Activated T-helper 1 cell treated with anti-CD3 and anti-CD28 coated beads, Interleukin-12 subunit alpha, Interleukin-12 subunit beta, Interleukin-2, Interleukin-4 antibody, amounts not matched to agents 30 ng/mL and 10 ng/mL and 1 ng/mL, durations not matched to agents 14 hours and 24 hours and 36 hours (primary cell): ENCODE results near the gene AVPI1. TPM values are rescaled to one million over a fixed set of nuclear protein-coding genes. Genes with fewer than 3 reads are reported as not detected.
"Not testable (repeated sequence)": the region's sequence is repeated elsewhere in the genome, so short reads cannot be mapped to it uniquely, and the experiment has no call there.

Experiments
- DNase-seq: peaks from one replicate; pipeline ENCODE4 v3.0.0; 2021; ENCODE audit warnings: low spot score
- H3K27ac Mint-ChIP-seq: one replicate; pipeline ENCODE4 v1.8.0; 2021; ENCODE audit warnings: mild to moderate bottlenecking, mixed read lengths
- H3K27me3 Mint-ChIP-seq: one replicate; pipeline ENCODE4 v1.8.0; 2022; ENCODE audit warnings: mild to moderate bottlenecking, moderate library complexity, mixed read lengths; ENCODE audit not compliant: insufficient read depth
- H3K36me3 Mint-ChIP-seq: one replicate; pipeline ENCODE4 v1.8.0; 2021; ENCODE audit warnings: low read depth, mixed read lengths
- H3K4me1 Mint-ChIP-seq: one replicate; pipeline ENCODE4 v1.8.0; 2021; ENCODE audit warnings: low read depth, mixed read lengths
- H3K4me3 Mint-ChIP-seq: one replicate; pipeline ENCODE4 v1.8.0; 2021; ENCODE audit warnings: mild to moderate bottlenecking, moderate library complexity, mixed read lengths
- H3K9me3 Mint-ChIP-seq: one replicate; pipeline ENCODE4 v1.8.0; 2021; ENCODE audit warnings: mixed read lengths
- intact Hi-C: fragments of 100-400 bp; cut with micrococcal nuclease; formaldehyde crosslinking; loops from one replicate; pipeline ENCODE4 v1.15.1; 2024
- total RNA-seq: library from RNA; stranded (reverse); gene quantifications from 2 replicates; pipeline ENCODE4 v1.2.3, GENCODE V29; 2022

The AVPI1 gene
- total RNA-seq, 1 donor from 2014 or later, result 0.93 TPM

DNA sequence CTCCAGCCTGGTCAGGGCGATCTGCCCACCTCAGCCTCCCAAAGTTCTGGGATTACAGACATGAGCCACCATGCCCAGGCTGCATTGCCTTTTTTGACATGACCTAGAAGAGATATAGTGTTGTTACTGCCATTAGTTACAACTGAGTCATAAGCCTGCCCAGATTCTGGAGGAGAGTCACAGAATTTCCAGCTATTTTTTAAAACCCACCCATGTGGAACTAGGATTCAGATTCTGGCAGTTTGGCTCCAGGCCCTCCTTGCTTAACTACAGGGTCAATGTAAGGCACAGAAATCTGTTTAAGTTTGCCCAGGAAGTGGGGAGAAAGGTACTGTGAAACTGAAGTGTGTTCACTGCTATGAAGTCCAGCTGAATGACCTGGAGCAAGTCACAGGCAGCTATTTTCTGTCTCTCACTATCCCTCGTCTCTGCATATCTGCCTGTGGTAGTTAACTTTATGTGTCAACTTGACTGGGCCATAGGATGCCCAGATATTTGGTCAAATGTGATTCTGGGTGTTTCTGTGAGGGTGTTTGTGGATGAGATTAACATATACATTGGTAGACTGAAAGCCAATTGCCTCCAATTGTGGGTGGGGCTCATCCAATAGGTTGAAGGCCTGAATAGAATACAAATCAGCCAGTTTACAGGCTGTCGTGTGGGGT, 18.1 kb upstream of the AVPI1 start:
- H3K36me3 Mint-ChIP-seq, result no peaks in the 10 kb centered on the region
- H3K4me3 Mint-ChIP-seq, result no peak overlapping the region
- no peak overlapping the region for H3K27ac Mint-ChIP-seq
- DNase-seq, result no peak
- peaks cover 11% of the 10 kb centered on the region for H3K27me3 Mint-ChIP-seq
- no peaks in the 10 kb centered on the region for H3K9me3 Mint-ChIP-seq
- intact Hi-C loops, result no loop called here
- H3K4me1 Mint-ChIP-seq, result no peaks in the 10 kb centered on the region

- Mint-ChIP-seq H3K4me3 (no peak overlapping the region), H3K9me3 (no peaks in the 10 kb centered on the region), H3K27me3 (peaks cover 10% of the 10 kb centered on the region), H3K27ac (no peak overlapping the region), H3K4me1 (no peaks in the 10 kb centered on the region), H3K36me3 (no peaks in the 10 kb centered on the region)
- DNase-seq, result no peak
- intact Hi-C loops, result no loop called here
Observed at GRCh38 chr10:97704341-97704740, 17.3 kb upstream of the AVPI1 start.

DNA sequence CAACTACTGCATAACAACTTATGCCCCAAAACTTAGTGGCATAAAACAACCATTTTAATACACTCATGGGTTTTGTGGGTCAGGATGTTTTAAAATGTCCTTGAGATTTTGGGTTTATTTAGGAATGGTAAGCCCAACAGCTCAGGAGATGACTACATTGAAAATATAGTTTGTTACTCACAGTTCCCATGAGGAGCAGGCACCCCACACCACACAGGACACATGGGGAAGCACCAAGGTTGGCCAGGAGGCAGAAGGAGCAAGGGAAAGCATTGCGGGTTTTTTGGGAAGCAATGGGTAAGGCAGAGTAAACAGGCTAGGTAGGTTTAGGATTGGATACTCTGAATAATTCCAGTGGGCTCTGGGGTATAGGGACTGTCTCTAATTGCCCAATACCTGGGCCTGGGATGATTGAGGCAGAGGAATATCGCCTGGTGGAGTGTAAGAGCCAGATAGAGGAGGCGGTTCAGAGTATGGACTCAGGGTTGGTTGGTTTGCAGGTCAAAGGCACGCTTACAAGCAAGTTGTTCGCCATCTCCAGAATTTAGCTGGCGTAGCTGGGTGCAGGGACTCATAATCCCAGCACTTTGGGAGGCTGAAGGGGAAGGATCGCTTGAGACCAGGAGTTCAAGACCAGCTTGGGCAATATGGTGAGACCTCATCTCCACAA, 16.5 kb upstream of the AVPI1 start:
- Mint-ChIP-seq H3K36me3 (no peaks in the 10 kb centered on the region), H3K4me3 (no peak overlapping the region), H3K9me3 (no peaks in the 10 kb centered on the region), H3K27ac (no peak overlapping the region), H3K4me1 (no peaks in the 10 kb centered on the region), H3K27me3 (peaks cover 8% of the 10 kb centered on the region)
- no peak for DNase-seq
- intact Hi-C loops, result no loop called here

GRCh38 chr10:97701438-97702069, 14.5 kb upstream of the AVPI1 start:
- Mint-ChIP-seq H3K9me3 (no peaks in the 10 kb centered on the region), H3K36me3 (no peaks in the 10 kb centered on the region), H3K4me1 (no peaks in the 10 kb centered on the region), H3K4me3 (no peak overlapping the region), H3K27me3 (peaks cover 8% of the 10 kb centered on the region), H3K27ac (no peak overlapping the region)
- peak; percentile 34 for DNase-seq
- intact Hi-C loops, result loop anchor here (1.0 to 2.0 kb wide), 4 partner anchors 25 to 167 kb away; no protein-coding TSS in a partner anchor

DNA sequence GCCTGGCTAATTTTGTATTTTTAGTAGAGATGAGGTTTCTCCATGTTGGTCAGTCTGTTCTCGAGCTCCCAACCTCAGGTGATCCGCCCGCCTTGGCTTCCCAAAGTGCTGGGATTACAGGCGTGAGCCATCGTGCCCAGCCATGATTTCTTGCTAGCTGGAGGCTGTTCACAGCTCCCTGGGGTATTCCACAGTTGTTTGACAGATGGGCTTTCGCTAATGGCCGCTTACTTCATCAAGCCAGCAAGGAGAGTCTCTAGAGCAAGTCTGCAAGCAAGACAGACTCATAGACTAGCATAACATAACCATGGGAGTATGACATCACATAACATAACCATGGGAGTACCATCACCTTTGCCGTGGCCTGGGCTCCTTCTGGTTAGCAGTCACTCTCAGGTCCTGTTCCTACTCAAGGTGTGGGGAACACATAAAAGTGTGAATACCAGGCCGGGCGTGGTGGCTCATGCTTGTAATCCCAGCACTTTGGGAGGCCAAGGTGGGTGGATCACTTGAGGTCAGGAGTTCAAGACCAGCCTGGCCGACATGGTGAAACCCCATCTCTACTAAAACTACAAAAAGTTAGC, 11.1 kb upstream of the AVPI1 start:
- H3K4me1 Mint-ChIP-seq, H3K27me3 Mint-ChIP-seq, DNase-seq, H3K4me3 Mint-ChIP-seq, H3K27ac Mint-ChIP-seq, H3K36me3 Mint-ChIP-seq, intact Hi-C loops, H3K9me3 Mint-ChIP-seq: not testable (repeated sequence)

- Mint-ChIP-seq H3K27ac (no peak overlapping the region), H3K36me3 (no peaks in the 10 kb centered on the region), H3K4me1 (peaks cover 10% of the 10 kb centered on the region), H3K27me3 (peaks cover 15% of the 10 kb centered on the region), H3K9me3 (no peaks in the 10 kb centered on the region), H3K4me3 (no peak overlapping the region)
- DNase-seq, result no peak
- intact Hi-C loops, result no loop called here
Observed at GRCh38 chr10:97690133-97690532, 3.1 kb upstream of the AVPI1 start.

GRCh38 chr10:97689559-97690020, 2.5 kb upstream of the AVPI1 start:
- Mint-ChIP-seq H3K9me3 (no peaks in the 10 kb centered on the region), H3K4me3 (no peak overlapping the region), H3K27me3 (peaks cover 15% of the 10 kb centered on the region), H3K36me3 (no peaks in the 10 kb centered on the region), H3K27ac (no peak overlapping the region), H3K4me1 (peaks cover 14% of the 10 kb centered on the region)
- intact Hi-C loops, result no loop called here
- DNase-seq, result no peak

DNA sequence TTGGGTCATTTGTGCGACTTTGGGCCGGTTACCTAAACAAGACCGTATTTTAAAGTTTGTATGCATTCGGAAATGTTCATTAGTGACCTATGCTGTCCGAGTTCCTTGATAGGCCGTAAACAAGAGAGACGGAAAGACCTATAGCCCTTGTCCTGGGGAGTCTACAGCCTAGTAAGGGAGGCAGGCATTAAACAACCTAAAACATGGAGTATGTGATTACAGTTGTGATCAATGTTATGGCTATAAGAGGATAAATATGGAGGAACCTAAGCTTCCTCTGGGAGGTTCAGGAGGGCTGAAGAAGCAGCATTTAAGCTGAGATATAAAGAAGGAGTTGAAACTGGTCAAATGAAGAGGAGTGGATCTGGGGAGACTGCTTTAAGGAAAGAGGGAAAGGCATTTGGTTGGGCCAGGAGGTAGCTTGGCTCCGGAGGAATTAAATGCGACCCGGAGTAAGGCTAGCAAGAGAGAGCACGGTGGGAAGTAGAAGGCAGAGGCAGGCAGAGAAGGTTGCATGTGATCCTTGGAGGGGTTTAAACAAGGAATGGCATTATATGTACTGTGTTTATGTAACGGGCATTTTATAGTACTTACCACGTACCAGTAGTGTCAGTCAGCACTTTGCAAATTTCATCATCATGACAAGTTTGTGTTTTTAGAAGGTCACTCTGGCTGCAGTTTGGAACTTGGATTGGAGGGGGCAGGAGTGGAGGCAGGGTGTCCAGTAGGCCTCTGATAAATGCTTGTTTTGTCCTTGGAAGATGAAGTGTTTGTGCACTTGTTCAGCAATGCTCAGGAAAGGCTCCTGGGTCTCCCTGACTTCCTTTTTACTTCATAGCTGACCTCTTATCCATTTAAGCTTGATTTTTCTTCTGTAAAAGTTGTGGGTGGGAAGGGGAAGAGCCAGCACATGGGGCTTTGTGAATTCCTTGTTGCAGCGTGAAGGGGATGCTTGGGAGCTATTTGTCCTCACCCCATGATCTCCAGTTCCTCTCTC, 1.0 kb upstream of the AVPI1 start:
- Mint-ChIP-seq H3K9me3 (no peaks in the 10 kb centered on the region), H3K4me3 (peak overlapping the region; percentile 77), H3K27me3 (peaks cover 17% of the 10 kb centered on the region), H3K4me1 (peaks cover 14% of the 10 kb centered on the region), H3K36me3 (no peaks in the 10 kb centered on the region), H3K27ac (peak overlapping the region; percentile 11)
- no peak for DNase-seq
- intact Hi-C loops, result loop anchor here (1.0 to 2.0 kb wide), 5 partner anchors 39 to 190 kb away; partner anchors contain the start of genes MMS19, MORN4, PI4K2A and UBTD1

- Mint-ChIP-seq H3K36me3 (no peaks in the 10 kb centered on the region), H3K27me3 (peaks cover 14% of the 10 kb centered on the region), H3K4me3 (peak overlapping the region; percentile 78), H3K27ac (peak overlapping the region; percentile 68), H3K9me3 (no peaks in the 10 kb centered on the region), H3K4me1 (peaks cover 14% of the 10 kb centered on the region)
- DNase-seq, result no peak
- intact Hi-C loops, result loop anchor here (2.0 kb wide), 3 partner anchors 38 to 54 kb away; partner anchors contain the start of genes MORN4 and PI4K2A
Observed at GRCh38 chr10:97686301-97686961, 610 bp downstream of the AVPI1 start.

DNA sequence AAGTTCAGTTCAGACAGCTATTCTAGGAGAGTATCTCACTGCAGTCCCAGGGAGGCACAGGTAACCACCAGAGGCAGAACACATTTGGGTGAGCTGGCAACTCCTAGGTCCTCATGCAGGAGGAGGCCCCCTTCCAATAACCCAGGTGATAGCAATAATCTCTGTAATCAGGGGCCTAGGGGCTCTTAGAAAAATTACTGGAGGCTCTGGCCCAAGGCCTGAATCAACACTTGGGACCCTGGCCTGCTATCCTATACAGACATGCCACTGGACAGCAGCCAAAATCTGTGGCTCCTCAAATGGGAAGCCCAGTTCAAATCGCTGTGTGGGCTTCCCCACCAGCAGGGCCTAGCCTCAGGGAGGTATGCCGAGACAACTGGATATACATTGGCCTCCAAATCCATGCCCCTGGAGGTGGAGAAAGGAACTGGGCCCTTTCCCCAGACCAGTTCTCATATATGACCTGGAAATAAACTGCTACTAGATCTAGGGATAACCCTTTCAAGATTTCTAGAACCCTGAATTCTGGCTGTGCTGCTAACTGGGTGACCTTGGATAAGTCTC, 1.6 kb downstream of the AVPI1 start:
- no peak for DNase-seq
- H3K27ac Mint-ChIP-seq, result no peak overlapping the region
- H3K4me3 Mint-ChIP-seq, result no peak overlapping the region
- intact Hi-C loops, result no loop called here
- H3K27me3 Mint-ChIP-seq, result peaks cover 6% of the 10 kb centered on the region
- H3K4me1 Mint-ChIP-seq, result peaks cover 14% of the 10 kb centered on the region
- no peaks in the 10 kb centered on the region for H3K9me3 Mint-ChIP-seq
- H3K36me3 Mint-ChIP-seq, result no peaks in the 10 kb centered on the region

- Mint-ChIP-seq H3K4me3 (no peak overlapping the region), H3K27me3 (peaks cover 6% of the 10 kb centered on the region)
- intact Hi-C loops, result no loop called here
Observed at GRCh38 chr10:97684866-97685394, 2.1 kb downstream of the AVPI1 start.

More at GRCh38 chr10:97684866-97685394, 2.1 kb downstream of the AVPI1 start:
- H3K9me3 Mint-ChIP-seq, result no peaks in the 10 kb centered on the region
- no peaks in the 10 kb centered on the region for H3K36me3 Mint-ChIP-seq
- no peak overlapping the region for H3K27ac Mint-ChIP-seq
- H3K4me1 Mint-ChIP-seq, result peaks cover 14% of the 10 kb centered on the region
- no peak for DNase-seq
